ENCODE data around the gene RPIA. TPM values are rescaled to one million over a fixed set of nuclear protein-coding genes. Genes with fewer than 3 reads are reported as not detected.

Gene RPIA
- total and polyA plus RNA-seq, 9 of the 15 experiments (the other 6 are each of a cell fraction or from before 2014, with no cell fraction given): 7.8 to 41.2 (median 25.8) TPM

DNA sequence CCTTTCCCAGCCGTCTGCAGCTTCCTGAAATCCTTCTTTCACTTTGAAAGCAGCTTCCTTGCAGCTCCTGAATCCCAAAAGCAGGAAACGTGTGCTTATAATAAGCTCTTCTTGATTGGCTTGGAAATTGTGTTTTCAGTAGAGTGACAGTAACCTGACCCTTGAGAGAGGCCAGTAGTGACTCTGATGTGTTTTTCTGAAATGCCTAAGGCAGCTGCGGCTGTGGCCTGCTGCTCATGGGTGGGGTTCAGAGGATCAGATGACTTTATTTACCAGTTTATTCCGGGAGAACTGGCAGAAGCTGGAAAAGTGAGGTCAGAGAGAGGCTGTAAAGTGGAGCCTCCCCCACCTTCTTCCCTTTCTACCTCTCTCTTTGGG, 31.9 kb upstream of the RPIA start (continued):
- TF ChIP-seq, protein P1, sequence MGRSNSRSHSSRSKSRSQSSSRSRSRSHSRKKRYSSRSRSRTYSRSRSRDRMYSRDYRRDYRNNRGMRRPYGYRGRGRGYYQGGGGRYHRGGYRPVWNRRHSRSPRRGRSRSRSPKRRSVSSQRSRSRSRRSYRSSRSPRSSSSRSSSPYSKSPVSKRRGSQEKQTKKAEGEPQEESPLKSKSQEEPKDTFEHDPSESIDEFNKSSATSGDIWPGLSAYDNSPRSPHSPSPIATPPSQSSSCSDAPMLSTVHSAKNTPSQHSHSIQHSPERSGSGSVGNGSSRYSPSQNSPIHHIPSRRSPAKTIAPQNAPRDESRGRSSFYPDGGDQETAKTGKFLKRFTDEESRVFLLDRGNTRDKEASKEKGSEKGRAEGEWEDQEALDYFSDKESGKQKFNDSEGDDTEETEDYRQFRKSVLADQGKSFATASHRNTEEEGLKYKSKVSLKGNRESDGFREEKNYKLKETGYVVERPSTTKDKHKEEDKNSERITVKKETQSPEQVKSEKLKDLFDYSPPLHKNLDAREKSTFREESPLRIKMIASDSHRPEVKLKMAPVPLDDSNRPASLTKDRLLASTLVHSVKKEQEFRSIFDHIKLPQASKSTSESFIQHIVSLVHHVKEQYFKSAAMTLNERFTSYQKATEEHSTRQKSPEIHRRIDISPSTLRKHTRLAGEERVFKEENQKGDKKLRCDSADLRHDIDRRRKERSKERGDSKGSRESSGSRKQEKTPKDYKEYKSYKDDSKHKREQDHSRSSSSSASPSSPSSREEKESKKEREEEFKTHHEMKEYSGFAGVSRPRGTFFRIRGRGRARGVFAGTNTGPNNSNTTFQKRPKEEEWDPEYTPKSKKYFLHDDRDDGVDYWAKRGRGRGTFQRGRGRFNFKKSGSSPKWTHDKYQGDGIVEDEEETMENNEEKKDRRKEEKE (IDR thresholded peaks at IDR 0.05; ENCODE audit: borderline replicate concordance in 1 of 2, control insufficient read depth in 1 of 2, low read depth in 2 of 2, low read length in 1 of 2): no peak
- TF ChIP-seq CC2D1A (IDR thresholded peaks at IDR 0.05) (no peak), NFXL1 (CRISPR knock-in tag; IDR thresholded peaks at IDR 0.05) (no peak), NRF1 (conservative IDR thresholded peaks at IDR 0.05 in 1 of 2, IDR thresholded peaks at IDR 0.05 in 1 of 2) (peak in 1 of 2 experiments; percentile 21; a peak in 1 of 4 replicates), MBD2 (IDR thresholded peaks at IDR 0.05; ENCODE audit: borderline replicate concordance, low read depth) (no peak), ATF1 (CRISPR knock-in tag; IDR thresholded peaks at IDR 0.05) (no peak), ATF1 (tag; IDR thresholded peaks at IDR 0.05) (no peak), HMGN3 (IDR thresholded peaks at IDR 0.05; ENCODE audit: borderline replicate concordance, extremely low read depth, insufficient read length, low read depth, low read length) (no peak), ZNF41 (CRISPR knock-in tag; conservative IDR thresholded peaks at IDR 0.05) (no peak), SRF (CRISPR knock-in tag; IDR thresholded peaks at IDR 0.05) (no peak), ZFP36 (IDR thresholded peaks at IDR 0.05; ENCODE audit: low read depth, low read length, partially characterized antibody) (no peak)
- TF ChIP-seq, protein P2, sequence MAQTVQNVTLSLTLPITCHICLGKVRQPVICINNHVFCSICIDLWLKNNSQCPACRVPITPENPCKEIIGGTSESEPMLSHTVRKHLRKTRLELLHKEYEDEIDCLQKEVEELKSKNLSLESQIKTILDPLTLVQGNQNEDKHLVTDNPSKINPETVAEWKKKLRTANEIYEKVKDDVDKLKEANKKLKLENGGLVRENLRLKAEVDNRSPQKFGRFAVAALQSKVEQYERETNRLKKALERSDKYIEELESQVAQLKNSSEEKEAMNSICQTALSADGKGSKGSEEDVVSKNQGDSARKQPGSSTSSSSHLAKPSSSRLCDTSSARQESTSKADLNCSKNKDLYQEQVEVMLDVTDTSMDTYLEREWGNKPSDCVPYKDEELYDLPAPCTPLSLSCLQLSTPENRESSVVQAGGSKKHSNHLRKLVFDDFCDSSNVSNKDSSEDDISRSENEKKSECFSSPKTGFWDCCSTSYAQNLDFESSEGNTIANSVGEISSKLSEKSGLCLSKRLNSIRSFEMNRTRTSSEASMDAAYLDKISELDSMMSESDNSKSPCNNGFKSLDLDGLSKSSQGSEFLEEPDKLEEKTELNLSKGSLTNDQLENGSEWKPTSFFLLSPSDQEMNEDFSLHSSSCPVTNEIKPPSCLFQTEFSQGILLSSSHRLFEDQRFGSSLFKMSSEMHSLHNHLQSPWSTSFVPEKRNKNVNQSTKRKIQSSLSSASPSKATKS (CRISPR knock-in tag; IDR thresholded peaks at IDR 0.05): no peak
- TF ChIP-seq, protein P3, sequence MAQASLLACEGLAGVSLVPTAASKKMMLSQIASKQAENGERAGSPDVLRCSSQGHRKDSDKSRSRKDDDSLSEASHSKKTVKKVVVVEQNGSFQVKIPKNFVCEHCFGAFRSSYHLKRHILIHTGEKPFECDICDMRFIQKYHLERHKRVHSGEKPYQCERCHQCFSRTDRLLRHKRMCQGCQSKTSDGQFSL (CRISPR knock-in tag; IDR thresholded peaks at IDR 0.05): no peak
- TF ChIP-seq, protein P3 (tag; IDR thresholded peaks at IDR 0.05): no peak
- TF ChIP-seq, protein P4, sequence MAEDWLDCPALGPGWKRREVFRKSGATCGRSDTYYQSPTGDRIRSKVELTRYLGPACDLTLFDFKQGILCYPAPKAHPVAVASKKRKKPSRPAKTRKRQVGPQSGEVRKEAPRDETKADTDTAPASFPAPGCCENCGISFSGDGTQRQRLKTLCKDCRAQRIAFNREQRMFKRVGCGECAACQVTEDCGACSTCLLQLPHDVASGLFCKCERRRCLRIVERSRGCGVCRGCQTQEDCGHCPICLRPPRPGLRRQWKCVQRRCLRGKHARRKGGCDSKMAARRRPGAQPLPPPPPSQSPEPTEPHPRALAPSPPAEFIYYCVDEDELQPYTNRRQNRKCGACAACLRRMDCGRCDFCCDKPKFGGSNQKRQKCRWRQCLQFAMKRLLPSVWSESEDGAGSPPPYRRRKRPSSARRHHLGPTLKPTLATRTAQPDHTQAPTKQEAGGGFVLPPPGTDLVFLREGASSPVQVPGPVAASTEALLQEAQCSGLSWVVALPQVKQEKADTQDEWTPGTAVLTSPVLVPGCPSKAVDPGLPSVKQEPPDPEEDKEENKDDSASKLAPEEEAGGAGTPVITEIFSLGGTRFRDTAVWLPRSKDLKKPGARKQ (CRISPR knock-in tag; IDR thresholded peaks at IDR 0.05): no peak
- TF ChIP-seq, protein P5, sequence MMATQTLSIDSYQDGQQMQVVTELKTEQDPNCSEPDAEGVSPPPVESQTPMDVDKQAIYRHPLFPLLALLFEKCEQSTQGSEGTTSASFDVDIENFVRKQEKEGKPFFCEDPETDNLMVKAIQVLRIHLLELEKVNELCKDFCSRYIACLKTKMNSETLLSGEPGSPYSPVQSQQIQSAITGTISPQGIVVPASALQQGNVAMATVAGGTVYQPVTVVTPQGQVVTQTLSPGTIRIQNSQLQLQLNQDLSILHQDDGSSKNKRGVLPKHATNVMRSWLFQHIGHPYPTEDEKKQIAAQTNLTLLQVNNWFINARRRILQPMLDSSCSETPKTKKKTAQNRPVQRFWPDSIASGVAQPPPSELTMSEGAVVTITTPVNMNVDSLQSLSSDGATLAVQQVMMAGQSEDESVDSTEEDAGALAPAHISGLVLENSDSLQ (IDR thresholded peaks at IDR 0.05): peak; percentile 82
